ENCODE data around the gene ECT2.
"Not testable (repeated sequence)": the region's sequence is repeated elsewhere in the genome, so short reads cannot be mapped to it uniquely, and the experiment has no call there.

Gene ECT2

DNA sequence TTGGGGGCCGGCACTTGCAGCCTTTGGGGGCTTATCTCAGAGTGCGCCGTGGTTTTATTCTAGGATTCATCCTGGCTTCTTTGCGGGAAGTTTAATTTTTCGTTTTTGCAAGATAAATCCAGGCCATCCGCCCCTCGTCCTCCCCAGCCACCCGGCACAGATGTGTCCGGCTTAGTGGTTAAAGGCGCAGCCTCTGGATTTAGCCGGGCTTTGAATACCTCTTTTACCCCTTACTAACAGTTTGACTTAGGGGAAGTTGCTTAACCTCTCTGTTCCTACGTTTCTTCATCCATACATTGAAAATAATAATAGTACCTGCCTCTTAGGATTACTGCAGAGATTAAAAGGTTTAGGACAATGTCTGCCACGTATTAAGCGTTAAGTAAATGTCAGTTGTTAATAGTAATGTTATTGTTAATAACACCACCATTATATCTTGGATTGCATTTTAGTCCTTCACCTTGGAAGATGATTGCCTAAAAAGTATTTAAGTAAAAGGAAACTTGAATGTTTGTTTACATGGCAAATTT, 714 bp downstream of the ECT2 start:
- no peak for DNase-seq
- Histone ChIP-seq H3K4me3 (ENCODE audit: low read depth, low read length) (peak overlapping the region; percentile 83), H3K36me3 (peaks cover 28% of the 10 kb centered on the region), H3K9me3 (no peaks in the 10 kb centered on the region), H3K27me3 (no peaks in the 10 kb centered on the region), H3K4me1 (no peaks in the 10 kb centered on the region)
- TF ChIP-seq, protein P1, sequence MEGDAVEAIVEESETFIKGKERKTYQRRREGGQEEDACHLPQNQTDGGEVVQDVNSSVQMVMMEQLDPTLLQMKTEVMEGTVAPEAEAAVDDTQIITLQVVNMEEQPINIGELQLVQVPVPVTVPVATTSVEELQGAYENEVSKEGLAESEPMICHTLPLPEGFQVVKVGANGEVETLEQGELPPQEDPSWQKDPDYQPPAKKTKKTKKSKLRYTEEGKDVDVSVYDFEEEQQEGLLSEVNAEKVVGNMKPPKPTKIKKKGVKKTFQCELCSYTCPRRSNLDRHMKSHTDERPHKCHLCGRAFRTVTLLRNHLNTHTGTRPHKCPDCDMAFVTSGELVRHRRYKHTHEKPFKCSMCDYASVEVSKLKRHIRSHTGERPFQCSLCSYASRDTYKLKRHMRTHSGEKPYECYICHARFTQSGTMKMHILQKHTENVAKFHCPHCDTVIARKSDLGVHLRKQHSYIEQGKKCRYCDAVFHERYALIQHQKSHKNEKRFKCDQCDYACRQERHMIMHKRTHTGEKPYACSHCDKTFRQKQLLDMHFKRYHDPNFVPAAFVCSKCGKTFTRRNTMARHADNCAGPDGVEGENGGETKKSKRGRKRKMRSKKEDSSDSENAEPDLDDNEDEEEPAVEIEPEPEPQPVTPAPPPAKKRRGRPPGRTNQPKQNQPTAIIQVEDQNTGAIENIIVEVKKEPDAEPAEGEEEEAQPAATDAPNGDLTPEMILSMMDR (IDR thresholded peaks at IDR 0.05; ENCODE audit: low read depth, low read length) = no peak

DNA sequence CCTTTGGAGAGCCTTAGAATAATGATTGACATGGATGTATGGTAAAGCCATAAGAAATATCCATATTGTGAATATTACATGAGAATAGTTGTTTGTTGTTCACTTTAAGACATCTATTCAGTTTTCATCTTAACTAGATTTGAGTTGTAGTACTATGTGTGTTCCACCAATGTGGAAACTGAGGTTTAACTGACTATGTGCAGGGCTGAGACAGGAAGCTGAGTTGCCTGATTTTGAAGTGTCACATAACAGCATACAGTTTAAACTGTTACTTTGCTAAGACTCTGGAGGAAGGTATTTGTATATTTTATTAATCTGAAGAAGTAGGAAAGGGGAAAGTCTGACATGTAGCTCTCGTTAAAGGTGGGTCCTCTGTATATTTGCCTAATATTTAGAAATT, 2.1 kb downstream of the ECT2 start:
- no peaks in the 10 kb centered on the region for H3K9me3 ChIP-seq
- no peak for DNase-seq
- no peaks in the 10 kb centered on the region for H3K27me3 ChIP-seq
- no peaks in the 10 kb centered on the region for H3K4me1 ChIP-seq
- peaks cover 37% of the 10 kb centered on the region for H3K36me3 ChIP-seq
- no peak overlapping the region for H3K4me3 ChIP-seq (ENCODE audit: low read depth, low read length)
- TF ChIP-seq, protein P1 (IDR thresholded peaks at IDR 0.05; ENCODE audit: low read depth, low read length) = no peak

DNA sequence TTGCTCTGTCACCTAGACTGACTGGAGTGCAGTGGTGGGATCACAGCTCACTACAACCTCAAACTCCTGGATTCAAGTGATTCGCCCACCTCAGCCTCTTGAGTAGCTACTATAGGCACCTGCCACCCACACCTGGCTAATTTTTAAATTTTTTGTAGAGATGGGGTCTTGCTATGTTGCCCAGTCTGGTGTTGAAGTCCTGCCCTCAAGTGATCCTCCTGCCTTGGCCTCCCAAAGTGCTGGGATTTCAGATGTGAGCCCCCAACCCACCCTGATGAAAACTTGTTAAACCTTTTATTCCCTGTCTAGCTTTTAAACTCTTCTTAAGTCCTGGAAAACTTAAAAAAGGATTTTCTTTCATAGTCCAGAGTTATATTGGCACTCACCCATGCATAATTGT, 2.6 kb downstream of the ECT2 start:
- Histone ChIP-seq H3K4me3 (ENCODE audit: low read depth, low read length) (no peak overlapping the region), H3K27me3 (no peaks in the 10 kb centered on the region), H3K36me3 (peaks cover 40% of the 10 kb centered on the region), H3K9me3 (no peaks in the 10 kb centered on the region), H3K4me1 (no peaks in the 10 kb centered on the region)
- TF ChIP-seq, protein P1 (IDR thresholded peaks at IDR 0.05; ENCODE audit: low read depth, low read length) = no peak
- DNase-seq = no peak

DNA sequence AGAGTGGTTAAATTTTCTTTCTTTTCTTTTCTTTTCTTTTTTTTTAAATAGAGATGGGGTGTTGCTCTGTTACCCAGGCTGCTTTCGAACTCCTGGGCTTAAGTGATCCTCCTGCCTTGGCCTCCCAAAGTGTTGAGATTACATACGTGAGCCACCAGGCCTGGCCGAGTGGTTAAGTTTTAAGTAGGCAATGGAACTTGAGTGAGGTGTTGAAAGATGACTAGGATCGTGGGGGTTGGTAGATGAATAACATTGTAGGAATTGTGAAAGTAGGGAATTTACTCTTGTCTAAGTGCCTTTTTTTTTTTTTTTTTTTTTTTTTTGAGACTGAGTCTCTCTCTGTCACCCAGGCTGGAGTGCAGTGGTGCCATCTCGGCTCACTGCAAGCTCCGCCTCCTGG, 9.9 kb downstream of the ECT2 start:
- not testable (repeated sequence) for H3K4me3 ChIP-seq (ENCODE audit: low read depth, low read length); DNase-seq
- peaks cover 68% of the 10 kb centered on the region for H3K36me3 ChIP-seq

DNA sequence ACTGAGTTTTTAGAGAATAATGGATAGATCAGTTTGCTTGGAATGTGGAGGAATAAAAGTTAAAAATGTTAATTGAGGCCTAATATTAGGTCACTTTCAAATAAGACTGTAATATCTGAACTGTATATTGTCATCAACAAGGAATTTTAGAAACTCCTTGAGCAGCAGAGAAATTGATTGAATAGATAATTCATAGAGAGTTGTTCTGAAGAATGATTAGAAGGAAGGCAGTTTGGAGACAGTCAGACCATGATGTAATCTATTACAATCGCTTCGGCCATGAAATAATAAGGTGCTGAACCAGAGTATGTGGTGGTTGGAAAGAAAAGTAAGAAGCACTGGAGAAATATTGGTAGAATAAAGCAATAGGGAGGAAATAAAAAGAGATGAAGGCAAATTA, 15.7 kb downstream of the ECT2 start:
- H3K36me3 ChIP-seq = peaks cover 92% of the 10 kb centered on the region
- no peaks in the 10 kb centered on the region for H3K27me3 ChIP-seq
- no peak overlapping the region for H3K4me3 ChIP-seq (ENCODE audit: low read depth, low read length)
- H3K4me1 ChIP-seq = no peaks in the 10 kb centered on the region
- DNase-seq = no peak
- TF ChIP-seq, protein P1 (IDR thresholded peaks at IDR 0.05; ENCODE audit: low read depth, low read length) = no peak
- no peaks in the 10 kb centered on the region for H3K9me3 ChIP-seq

More for the DNA sequence above, 9.9 kb downstream of the ECT2 start:
- H3K4me1 ChIP-seq, H3K27me3 ChIP-seq, H3K9me3 ChIP-seq: not testable (repeated sequence)

DNA sequence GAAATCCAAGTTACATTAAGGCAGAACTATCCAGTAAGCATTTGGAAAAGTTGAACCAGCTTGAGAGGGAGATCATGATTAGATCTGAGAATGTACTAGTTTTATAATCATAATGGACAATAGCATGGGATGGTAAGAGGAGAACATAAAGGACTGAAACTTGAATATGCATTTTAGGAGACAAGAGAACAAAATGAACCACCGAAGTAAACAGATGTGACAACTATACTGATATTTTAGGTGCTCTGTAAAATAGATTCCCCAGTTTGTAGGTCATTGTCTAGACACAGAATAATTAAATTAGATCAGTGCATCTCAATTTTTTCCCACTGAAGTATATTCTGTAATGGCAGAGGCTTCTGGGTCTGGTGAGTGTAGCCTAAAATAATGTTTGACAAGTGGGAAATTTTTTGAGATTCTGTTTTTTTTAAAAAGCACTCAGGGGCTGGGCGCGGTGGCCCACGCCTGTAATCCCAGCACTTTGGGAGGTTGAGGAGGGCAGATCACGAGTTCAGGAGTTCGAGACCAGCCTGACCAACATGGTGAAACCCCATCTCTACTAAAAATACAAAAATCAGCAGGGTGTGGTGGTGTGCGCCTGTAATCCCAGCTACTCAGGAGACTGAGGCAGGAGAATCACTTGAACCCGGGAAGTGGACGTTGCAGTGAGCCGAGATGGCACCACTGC, 16.3 kb downstream of the ECT2 start:
- H3K4me3 ChIP-seq (ENCODE audit: low read depth, low read length) = no peak overlapping the region
- TF ChIP-seq, protein P1 (IDR thresholded peaks at IDR 0.05; ENCODE audit: low read depth, low read length) = no peak
- no peaks in the 10 kb centered on the region for H3K9me3 ChIP-seq
- no peaks in the 10 kb centered on the region for H3K4me1 ChIP-seq
- DNase-seq = no peak
- H3K36me3 ChIP-seq = peaks cover 93% of the 10 kb centered on the region
- no peaks in the 10 kb centered on the region for H3K27me3 ChIP-seq
